Peyer's patch (tissue), 4 donors: ENCODE results near the gene ASCL5. TPM values are rescaled to one million over a fixed set of nuclear protein-coding genes. Genes with fewer than 3 reads are reported as not detected.

Experiments
- DNase-seq, 3 donors: peaks; one replicate each; pipeline ENCODE4 v3.0.0-alpha.2; 2017 to 2019
- H3K27ac ChIP-seq, 4 donors: fragments of 200-600 bp; sonication (generic); one replicate each; pipeline ENCODE4 v1.5.1; 2016 to 2019
- H3K27me3 ChIP-seq, 2 donors: fragments of 200-600 bp; sonication (generic); one replicate each; pipeline ENCODE4 v1.5.1; 2019
- H3K36me3 ChIP-seq, 3 donors: fragments of 200-600 bp; sonication (generic); one replicate each; pipeline ENCODE4 v1.5.1; 2016 to 2019
- H3K4me1 ChIP-seq, 4 donors: fragments of 200-600 bp; sonication (generic); one replicate each; pipeline ENCODE4 v1.5.1; 2016 to 2019
- H3K4me3 ChIP-seq, 4 donors: fragments of 200-600 bp; sonication (generic); 1 replicate in 3 of 4; 2 replicates in 1 of 4; pipeline ENCODE4 v1.5.1; 2016 to 2019; ENCODE audit warnings: mild to moderate bottlenecking in 1 of 4
- H3K9me3 ChIP-seq, 4 donors: fragments of 200-600 bp; sonication (generic); one replicate each; pipeline ENCODE4 v1.5.1; 2016 to 2019; ENCODE audit warnings: mild to moderate bottlenecking in 1 of 4
- POLR2A ChIP-seq, 2 donors: fragments of 450-650 bp; IDR thresholded peaks; one replicate each; pipeline ENCODE4 v1.5.1; 2017; ENCODE audit warnings: antibody characterized with exemption in 2 of 2, mild to moderate bottlenecking in 2 of 2, moderate library complexity in 2 of 2
- total RNA-seq, 4 donors: library from RNA; depleted of rRNA; stranded (reverse); fragments of >200 nt; gene quantifications; one replicate each; pipeline ENCODE4 v1.1.0, GENCODE V29; 2016
- TF ChIP-seq, protein P1 (sequence below), 6 experiments: fragments of 450-650 bp in 4 of 6; fragments of 200-600 bp in 2 of 6; sonication (generic) in 1 of 6; IDR thresholded peaks; one replicate each; pipeline ENCODE4 v1.5.1; 2017 to 2019; ENCODE audit warnings: antibody characterized with exemption in 6 of 6, mild to moderate bottlenecking in 3 of 6, moderate library complexity in 1 of 6

Gene ASCL5
- total RNA-seq, 4 donors from 2014 or later, result not detected

DNA sequence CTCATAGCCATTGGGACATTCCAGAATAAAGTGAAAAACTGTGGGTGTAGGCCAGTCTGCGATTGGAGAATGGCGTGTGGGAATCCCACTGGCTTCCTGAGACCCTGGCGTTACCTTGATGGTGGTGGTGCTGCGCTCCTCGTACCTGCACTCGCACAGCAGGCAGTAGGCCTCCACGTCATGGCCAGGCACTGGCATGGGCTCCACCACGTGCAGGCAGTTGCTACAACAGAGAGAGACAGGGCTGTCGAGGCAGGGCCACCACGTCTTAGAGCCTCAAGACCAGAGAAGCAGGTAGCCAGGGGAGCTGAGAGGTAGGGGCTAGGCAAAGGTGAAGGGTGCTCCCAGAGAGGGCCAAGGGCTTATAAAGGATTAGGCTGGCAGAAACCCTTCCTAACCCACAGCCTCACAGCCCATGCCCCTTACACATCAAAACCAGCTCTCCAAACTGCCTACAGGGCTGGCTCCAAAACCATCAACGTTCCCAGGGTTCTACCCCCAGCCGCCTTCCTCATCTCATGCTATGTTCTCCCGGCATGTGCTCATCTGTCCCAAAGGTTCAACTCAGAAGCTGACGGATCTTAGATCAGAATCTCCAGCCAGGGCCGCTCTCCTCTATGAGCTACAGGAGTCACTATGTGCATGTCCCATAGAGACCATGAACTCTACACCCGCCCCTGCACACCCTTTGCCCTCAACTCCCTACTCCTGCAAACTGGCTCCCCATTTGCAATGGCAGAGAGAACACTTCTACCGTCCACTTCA is 19.8 kb upstream of the ASCL5 start:
- Histone ChIP-seq H3K27ac (no peak overlapping the region), H3K9me3 (no peaks in the 10 kb centered on the region), H3K36me3 (peaks cover 0 to 50% (median 0%) of the 10 kb centered on the region in 3 donors), H3K4me3 (no peak overlapping the region), H3K27me3 (no peaks in the 10 kb centered on the region), H3K4me1 (no peaks in the 10 kb centered on the region)
- no peak for DNase-seq
- TF ChIP-seq, protein P1, sequence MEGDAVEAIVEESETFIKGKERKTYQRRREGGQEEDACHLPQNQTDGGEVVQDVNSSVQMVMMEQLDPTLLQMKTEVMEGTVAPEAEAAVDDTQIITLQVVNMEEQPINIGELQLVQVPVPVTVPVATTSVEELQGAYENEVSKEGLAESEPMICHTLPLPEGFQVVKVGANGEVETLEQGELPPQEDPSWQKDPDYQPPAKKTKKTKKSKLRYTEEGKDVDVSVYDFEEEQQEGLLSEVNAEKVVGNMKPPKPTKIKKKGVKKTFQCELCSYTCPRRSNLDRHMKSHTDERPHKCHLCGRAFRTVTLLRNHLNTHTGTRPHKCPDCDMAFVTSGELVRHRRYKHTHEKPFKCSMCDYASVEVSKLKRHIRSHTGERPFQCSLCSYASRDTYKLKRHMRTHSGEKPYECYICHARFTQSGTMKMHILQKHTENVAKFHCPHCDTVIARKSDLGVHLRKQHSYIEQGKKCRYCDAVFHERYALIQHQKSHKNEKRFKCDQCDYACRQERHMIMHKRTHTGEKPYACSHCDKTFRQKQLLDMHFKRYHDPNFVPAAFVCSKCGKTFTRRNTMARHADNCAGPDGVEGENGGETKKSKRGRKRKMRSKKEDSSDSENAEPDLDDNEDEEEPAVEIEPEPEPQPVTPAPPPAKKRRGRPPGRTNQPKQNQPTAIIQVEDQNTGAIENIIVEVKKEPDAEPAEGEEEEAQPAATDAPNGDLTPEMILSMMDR (IDR thresholded peaks at IDR 0.05), result no peak
- TF ChIP-seq POLR2A (IDR thresholded peaks at IDR 0.05), result no peak

GRCh38 chr1:201145816-201146215 is 18.8 kb upstream of the ASCL5 start:
- Histone ChIP-seq H3K27ac (no peak overlapping the region), H3K27me3 (no peaks in the 10 kb centered on the region), H3K4me3 (no peak overlapping the region), H3K36me3 (peaks cover 0 to 50% (median 0%) of the 10 kb centered on the region in 3 donors), H3K4me1 (no peaks in the 10 kb centered on the region), H3K9me3 (no peaks in the 10 kb centered on the region)
- TF ChIP-seq, protein P1 (IDR thresholded peaks at IDR 0.05), result no peak
- no peak for TF ChIP-seq POLR2A (IDR thresholded peaks at IDR 0.05)
- no peak for DNase-seq

DNA sequence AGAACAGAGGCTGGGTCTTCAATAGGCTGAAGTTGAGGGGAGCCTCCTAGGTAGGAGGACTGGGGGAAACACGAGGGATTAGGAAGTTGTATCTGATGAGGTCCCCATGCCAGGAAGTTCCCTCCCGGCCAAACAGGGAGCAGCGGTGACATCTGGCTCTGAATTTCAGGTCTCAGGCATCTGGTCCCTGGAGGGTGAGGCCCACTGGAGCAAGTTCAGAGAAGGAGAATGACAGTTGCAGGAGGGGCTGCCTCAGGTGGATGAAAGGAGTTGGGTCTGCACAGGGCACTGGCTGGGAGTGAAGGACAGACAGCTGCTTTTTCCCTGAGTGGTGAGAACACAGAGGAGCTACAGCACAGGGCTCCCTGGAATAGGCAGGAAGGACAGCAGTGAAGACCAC is 18.1 kb upstream of the ASCL5 start:
- Histone ChIP-seq H3K36me3 (peaks cover 0 to 56% (median 0%) of the 10 kb centered on the region in 3 donors), H3K27ac (no peak overlapping the region), H3K27me3 (no peaks in the 10 kb centered on the region), H3K4me3 (no peak overlapping the region), H3K9me3 (no peaks in the 10 kb centered on the region), H3K4me1 (no peaks in the 10 kb centered on the region)
- no peak for DNase-seq
- TF ChIP-seq, protein P1 (IDR thresholded peaks at IDR 0.05), result no peak
- TF ChIP-seq POLR2A (IDR thresholded peaks at IDR 0.05), result no peak

DNA sequence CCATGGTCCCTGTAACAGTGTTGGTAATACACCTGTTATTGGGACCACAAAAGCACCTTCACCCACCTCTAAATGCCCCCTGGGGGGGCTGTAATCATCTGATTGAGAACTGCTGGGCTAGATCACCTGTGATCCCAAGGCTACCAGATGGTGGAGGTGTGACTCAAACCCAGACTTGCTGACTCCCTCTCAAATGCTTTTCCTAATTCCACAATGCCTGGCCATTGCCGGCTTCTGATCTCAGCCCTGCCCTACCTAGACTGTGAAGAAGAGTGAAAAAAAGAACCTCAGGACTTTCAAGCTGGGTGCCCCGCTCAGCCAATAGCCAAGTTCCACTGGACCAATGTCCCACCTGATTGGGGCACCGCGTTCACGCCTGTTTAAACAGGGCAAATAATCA is 17.7 kb upstream of the ASCL5 start:
- no peak for DNase-seq
- peaks cover 0 to 56% (median 0%) of the 10 kb centered on the region in 3 donors for H3K36me3 ChIP-seq
- no peak overlapping the region for H3K27ac ChIP-seq

DNA sequence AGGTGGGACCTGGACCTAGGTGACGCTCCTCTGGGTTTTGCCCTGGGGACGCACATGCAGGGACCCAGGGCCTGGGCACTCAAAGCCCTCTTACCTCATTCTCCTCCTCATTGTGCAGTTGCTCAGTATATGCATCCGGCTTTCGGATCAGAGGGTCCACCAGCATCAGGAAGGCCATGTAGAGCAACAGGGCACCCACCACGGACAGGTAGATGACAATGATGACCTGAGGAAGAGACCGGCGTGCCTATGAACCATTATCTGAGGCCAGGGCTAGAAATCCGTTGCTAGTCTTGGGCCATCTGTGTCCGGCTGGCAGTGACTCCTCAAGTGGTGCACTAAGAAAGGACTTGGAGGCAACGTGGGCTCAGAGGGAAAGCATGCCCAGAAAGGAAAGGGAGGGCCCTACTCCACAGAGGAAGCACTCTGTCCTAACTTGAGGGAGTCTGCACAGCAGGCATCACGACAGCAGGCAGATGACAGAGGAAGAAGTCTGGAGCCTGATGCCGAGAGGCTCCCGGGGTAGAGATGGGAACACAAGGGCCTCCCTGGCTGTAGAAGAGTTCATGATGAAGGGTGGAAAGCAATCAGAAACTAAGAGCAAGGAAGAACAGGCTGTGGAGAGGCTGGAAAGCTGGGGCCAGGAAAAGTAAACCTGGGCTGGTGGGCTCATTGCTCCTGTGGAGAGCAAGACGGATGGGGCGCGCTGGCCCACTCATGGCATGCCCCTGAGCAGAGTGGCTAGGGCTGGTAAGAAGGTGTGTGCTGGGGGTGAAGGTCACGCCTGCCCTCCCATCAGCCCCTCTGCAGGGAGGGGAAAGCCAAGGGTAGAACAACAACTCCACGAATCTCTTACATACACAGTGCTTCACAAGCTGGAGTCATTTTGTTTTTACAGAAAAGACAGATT is 17.0 kb upstream of the ASCL5 start:
- Histone ChIP-seq H3K36me3 (peaks cover 0 to 56% (median 0%) of the 10 kb centered on the region in 3 donors), H3K4me1 (no peaks in the 10 kb centered on the region), H3K27me3 (no peaks in the 10 kb centered on the region), H3K9me3 (no peaks in the 10 kb centered on the region), H3K27ac (no peak overlapping the region), H3K4me3 (no peak overlapping the region)
- no peak for TF ChIP-seq POLR2A (IDR thresholded peaks at IDR 0.05)
- TF ChIP-seq, protein P1 (IDR thresholded peaks at IDR 0.05), result no peak
- no peak for DNase-seq

More for the DNA sequence above, 17.7 kb upstream of the ASCL5 start:
- Histone ChIP-seq H3K4me3 (no peak overlapping the region), H3K4me1 (no peaks in the 10 kb centered on the region), H3K27me3 (no peaks in the 10 kb centered on the region), H3K9me3 (no peaks in the 10 kb centered on the region)
- no peak for TF ChIP-seq POLR2A (IDR thresholded peaks at IDR 0.05)
- TF ChIP-seq, protein P1 (IDR thresholded peaks at IDR 0.05), result no peak
